ENCODE data around the gene CFAP20DC. TPM values are rescaled to one million over a fixed set of nuclear protein-coding genes. Genes with fewer than 3 reads are reported as not detected.

Gene CFAP20DC
- total and polyA plus RNA-seq, 10 of the 15 experiments (the other 5 are each of a cell fraction or from before 2014, with no cell fraction given): 0.53 to 11.6 (median 2.0) TPM

DNA sequence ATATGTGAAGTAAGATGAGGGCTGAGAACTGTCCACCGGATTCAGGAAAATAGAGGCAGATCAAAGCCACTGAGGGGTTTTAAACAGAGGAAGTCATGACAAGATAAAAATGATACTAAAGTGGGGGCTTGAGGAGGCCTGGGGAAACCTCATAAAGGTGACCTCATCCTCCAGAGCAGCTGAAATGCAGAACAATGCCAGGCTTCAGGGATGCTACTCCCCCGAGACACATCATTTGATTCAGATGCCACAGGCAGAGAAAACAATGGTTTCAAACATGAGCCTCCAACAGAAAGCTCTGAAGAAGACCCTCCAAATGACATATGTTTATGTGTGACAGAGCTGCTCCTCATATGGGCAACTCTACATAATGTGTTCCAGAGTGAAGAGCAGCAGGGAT lies 6.4 kb downstream of the CFAP20DC start:
- 70% methylated on average over 2 of the region's 2 CpGs for WGBS (ENCODE audit: insufficient coverage, insufficient replicate concordance, low lambda C conversion rate, missing lambda C conversion rate)
- H3K4me3 ChIP-seq: no peak overlapping the region
- CTCF ChIA-PET: interaction anchor here (1.2 to 2.3 kb wide), 3 partner anchors 10 to 348 kb away, joined by 3 to 10 read pairs (median 4); no protein-coding TSS in a partner anchor

More for the DNA sequence above, 6.4 kb downstream of the CFAP20DC start:
- peak; percentile 52 for ATAC-seq
- no peak overlapping the region for H2AFZ ChIP-seq (ENCODE audit: control insufficient read depth, low read depth, low read length)
- no peak overlapping the region for H3K4me2 ChIP-seq (ENCODE audit: control insufficient read depth, insufficient read depth)
- H3K9ac ChIP-seq (ENCODE audit: control insufficient read depth, insufficient read depth, low read length): no peak overlapping the region
- ChIA-PET RAD21 (ENCODE audit: unreplicated experiment) (interaction anchor here (1.1 kb wide), 1 partner anchor 29 kb away, joined by 3 read pairs; no protein-coding TSS in a partner anchor), POLR2A (interaction anchor here (1.0 to 1.1 kb wide), 2 partner anchors 12 to 49 kb away, joined by 3 read pairs; no protein-coding TSS in a partner anchor), SMC1A (ENCODE audit: uncharacterized antibody, unreplicated experiment) (interaction anchor here (0.7 to 2.2 kb wide), 5 partner anchors 8 to 692 kb away, joined by 3 to 12 read pairs (median 3); no protein-coding TSS in a partner anchor)
- intact Hi-C loops (cut with micrococcal nuclease; ENCODE audit: unreplicated experiment): no loop called here
- no peak for TF ChIP-seq CREB1 (IDR thresholded peaks at IDR 0.05; ENCODE audit: low read depth)
- TF ChIP-seq, protein P1, sequence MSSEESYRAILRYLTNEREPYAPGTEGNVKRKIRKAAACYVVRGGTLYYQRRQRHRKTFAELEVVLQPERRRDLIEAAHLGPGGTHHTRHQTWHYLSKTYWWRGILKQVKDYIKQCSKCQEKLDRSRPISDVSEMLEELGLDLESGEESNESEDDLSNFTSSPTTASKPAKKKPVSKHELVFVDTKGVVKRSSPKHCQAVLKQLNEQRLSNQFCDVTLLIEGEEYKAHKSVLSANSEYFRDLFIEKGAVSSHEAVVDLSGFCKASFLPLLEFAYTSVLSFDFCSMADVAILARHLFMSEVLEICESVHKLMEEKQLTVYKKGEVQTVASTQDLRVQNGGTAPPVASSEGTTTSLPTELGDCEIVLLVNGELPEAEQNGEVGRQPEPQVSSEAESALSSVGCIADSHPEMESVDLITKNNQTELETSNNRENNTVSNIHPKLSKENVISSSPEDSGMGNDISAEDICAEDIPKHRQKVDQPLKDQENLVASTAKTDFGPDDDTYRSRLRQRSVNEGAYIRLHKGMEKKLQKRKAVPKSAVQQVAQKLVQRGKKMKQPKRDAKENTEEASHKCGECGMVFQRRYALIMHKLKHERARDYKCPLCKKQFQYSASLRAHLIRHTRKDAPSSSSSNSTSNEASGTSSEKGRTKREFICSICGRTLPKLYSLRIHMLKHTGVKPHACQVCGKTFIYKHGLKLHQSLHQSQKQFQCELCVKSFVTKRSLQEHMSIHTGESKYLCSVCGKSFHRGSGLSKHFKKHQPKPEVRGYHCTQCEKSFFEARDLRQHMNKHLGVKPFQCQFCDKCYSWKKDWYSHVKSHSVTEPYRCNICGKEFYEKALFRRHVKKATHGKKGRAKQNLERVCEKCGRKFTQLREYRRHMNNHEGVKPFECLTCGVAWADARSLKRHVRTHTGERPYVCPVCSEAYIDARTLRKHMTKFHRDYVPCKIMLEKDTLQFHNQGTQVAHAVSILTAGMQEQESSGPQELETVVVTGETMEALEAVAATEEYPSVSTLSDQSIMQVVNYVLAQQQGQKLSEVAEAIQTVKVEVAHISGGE (CRISPR knock-in tag; IDR thresholded peaks at IDR 0.05): no peak
- 0 out of 2 replicates have a peak, but pooled peaks have one; percentile 41 for TF ChIP-seq ATF7 (IDR thresholded peaks at IDR 0.05; ENCODE audit: low read depth)
- H3K79me2 ChIP-seq (ENCODE audit: control insufficient read depth, insufficient read depth, low read length): no peaks in the 10 kb centered on the region
- no peaks in the 10 kb centered on the region for H3K36me3 ChIP-seq (ENCODE audit: control insufficient read depth in 2 of 2, insufficient read depth in 2 of 2, low read length in 1 of 2)
- H3K9me3 ChIP-seq (replicated peaks; ENCODE audit: control insufficient read depth, insufficient read depth, low read length): no peaks in the 10 kb centered on the region
- no peak for DNase-seq (ENCODE audit: low read depth, low spot score)
- no TSS peak for BruUV-seq (replicated peaks)
- no peak for FAIRE-seq
- no peak overlapping the region for H3K27ac ChIP-seq (ENCODE audit: control insufficient read depth, insufficient read depth)
- in situ Hi-C loops (cut with MboI): no loop called here
- H3K4me1 ChIP-seq (ENCODE audit: control insufficient read depth, insufficient read depth, low read length): no peaks in the 10 kb centered on the region
- no peaks in the 10 kb centered on the region for H4K20me1 ChIP-seq (ENCODE audit: control insufficient read depth, insufficient read depth)
- no peaks in the 10 kb centered on the region for H3K27me3 ChIP-seq (replicated peaks in 1 of 2; ENCODE audit: control insufficient read depth in 2 of 2, insufficient read depth in 2 of 2, low read length in 1 of 2)
